OCI-LY3 (cell line): ENCODE measurements around the gene BTBD19.

Source experiments
- EZH2phosphoT487 ChIP-seq: fragments of 200-600 bp; shearing (Covaris generic); IDR thresholded peaks from 2 replicates; pipeline ENCODE4 v1.6.1; 2018; ENCODE audit warnings: antibody characterized with exemption, mixed run types, low read depth
- TF ChIP-seq, protein P1 (sequence below): fragments of 200-600, 300-600 bp; sonication (generic); IDR thresholded peaks from 2 replicates; pipeline ENCODE4 v1.5.1; 2014; ENCODE audit warnings: antibody characterized with exemption, low read length, low read depth

DNA sequence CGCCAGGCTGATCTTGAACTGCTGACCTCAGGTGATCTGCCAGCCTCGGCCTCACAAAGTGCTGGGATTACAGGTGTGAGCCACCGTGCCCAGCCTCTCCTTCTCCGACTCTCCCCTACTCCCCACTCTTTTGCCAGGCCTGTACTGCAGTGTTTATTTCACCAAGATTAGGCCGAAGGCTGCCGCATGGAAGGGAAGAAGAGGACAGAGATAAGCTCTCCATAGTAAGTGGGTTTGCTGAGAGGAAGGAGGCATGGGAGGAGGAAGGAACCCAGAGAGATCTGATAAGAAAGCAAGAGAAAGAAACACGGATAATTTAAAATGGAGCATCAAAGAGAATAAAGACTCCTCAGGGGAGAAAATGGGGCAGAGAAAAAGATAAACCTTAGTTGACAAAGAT is 26.0 kb downstream of the BTBD19 start:
- TF ChIP-seq, protein P1, sequence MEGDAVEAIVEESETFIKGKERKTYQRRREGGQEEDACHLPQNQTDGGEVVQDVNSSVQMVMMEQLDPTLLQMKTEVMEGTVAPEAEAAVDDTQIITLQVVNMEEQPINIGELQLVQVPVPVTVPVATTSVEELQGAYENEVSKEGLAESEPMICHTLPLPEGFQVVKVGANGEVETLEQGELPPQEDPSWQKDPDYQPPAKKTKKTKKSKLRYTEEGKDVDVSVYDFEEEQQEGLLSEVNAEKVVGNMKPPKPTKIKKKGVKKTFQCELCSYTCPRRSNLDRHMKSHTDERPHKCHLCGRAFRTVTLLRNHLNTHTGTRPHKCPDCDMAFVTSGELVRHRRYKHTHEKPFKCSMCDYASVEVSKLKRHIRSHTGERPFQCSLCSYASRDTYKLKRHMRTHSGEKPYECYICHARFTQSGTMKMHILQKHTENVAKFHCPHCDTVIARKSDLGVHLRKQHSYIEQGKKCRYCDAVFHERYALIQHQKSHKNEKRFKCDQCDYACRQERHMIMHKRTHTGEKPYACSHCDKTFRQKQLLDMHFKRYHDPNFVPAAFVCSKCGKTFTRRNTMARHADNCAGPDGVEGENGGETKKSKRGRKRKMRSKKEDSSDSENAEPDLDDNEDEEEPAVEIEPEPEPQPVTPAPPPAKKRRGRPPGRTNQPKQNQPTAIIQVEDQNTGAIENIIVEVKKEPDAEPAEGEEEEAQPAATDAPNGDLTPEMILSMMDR = no peak
- TF ChIP-seq EZH2phosphoT487 = no peak
